Suprapubic skin (tissue), 3 donors: Measurements from ENCODE around the gene EZR.
"Not testable (repeated sequence)": the region's sequence is repeated elsewhere in the genome, so short reads cannot be mapped to it uniquely, and the experiment has no call there.

Source experiments
- EP300 ChIP-seq: sonication (generic); formaldehyde crosslinking; IDR thresholded peaks from one replicate; pipeline ENCODE4 v1.6.1; 2017; ENCODE audit warnings: antibody characterized with exemption
- TF ChIP-seq, protein P1 (sequence below), 2 donors: fragments of 200-600 bp in 1 of 2; fragments of 450-650 bp in 1 of 2; sonication (generic) in 1 of 2; IDR thresholded peaks; one replicate each; pipeline ENCODE4 v1.5.1; 2016 to 2019; ENCODE audit warnings: antibody characterized with exemption in 2 of 2, mild to moderate bottlenecking in 1 of 2, moderate library complexity in 1 of 2

DNA sequence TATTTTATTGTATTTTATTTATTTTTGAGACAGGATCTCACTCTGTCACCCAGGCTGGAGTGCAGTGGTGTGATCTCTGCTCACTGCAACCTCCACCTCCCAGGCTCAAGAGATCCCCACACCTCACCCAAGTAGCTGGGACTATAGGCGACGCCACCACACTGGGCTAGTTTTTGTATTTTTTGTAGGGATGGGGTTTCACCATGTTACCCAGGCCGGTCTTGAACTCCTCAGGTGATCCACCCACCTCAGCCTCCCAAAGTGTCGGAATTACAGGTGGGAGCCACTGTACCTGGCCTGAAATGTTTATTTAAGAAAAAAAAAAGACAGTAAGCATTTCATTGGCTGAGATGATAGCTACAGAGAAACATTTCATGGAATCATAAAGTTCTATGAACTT, 4.4 kb upstream of the EZR start:
- TF ChIP-seq EP300 = not testable (repeated sequence)
- TF ChIP-seq, protein P1, sequence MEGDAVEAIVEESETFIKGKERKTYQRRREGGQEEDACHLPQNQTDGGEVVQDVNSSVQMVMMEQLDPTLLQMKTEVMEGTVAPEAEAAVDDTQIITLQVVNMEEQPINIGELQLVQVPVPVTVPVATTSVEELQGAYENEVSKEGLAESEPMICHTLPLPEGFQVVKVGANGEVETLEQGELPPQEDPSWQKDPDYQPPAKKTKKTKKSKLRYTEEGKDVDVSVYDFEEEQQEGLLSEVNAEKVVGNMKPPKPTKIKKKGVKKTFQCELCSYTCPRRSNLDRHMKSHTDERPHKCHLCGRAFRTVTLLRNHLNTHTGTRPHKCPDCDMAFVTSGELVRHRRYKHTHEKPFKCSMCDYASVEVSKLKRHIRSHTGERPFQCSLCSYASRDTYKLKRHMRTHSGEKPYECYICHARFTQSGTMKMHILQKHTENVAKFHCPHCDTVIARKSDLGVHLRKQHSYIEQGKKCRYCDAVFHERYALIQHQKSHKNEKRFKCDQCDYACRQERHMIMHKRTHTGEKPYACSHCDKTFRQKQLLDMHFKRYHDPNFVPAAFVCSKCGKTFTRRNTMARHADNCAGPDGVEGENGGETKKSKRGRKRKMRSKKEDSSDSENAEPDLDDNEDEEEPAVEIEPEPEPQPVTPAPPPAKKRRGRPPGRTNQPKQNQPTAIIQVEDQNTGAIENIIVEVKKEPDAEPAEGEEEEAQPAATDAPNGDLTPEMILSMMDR (IDR thresholded peaks at IDR 0.05) = not testable (repeated sequence)
